ENCODE results near the gene C17orf107.

C17orf107 gene

DNA sequence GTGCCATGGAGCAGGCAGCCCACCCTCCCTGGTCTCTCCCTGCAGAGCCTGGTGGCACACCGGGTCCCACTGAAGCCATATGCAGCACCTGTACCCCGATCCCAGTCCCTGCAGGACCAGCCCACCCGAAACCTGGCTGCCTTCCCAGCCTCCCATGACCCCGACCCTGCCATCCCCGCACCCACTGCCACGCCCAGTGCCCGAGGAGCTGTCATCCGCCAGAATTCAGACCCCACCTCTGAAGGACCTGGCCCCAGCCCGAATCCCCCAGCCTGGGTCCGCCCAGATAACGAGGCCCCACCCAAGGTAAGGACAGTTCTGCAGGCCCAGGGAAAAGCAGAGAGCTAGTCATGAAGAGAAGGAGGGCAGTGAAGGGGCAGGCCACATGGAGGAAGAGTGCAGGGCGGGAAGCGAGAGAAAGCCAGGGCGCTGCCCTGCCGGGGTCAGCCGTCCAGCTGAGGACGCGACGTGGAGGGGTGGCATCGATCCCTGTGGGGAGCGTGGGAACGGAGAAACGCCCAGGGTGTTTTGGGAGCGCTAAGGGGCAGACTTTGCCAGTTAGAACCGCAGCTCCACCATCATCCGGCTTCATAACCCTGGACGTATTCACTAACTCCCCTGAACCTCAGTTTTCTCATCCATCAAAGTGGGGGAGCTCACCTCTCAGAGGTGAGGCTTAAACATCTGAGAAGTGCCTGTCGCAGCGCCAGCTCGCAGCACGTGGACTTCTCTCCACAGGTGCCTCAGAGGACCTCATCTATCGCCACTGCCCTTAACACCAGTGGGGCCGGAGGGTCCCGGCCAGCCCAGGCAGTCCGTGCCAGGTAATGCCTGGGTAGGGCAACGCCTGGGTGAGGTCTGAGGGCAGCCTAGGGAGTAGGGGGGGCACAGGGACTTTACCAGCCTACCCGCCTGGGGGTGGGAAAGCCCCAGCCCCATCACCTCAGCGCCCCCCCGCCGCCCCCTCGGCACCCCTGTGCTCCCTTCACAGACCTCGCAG is 7.6 kb upstream of the C17orf107 start:
- H3K9me3 Mint-ChIP-seq = no peaks in the 10 kb centered on the region
- no peaks in the 10 kb centered on the region for H3K27me3 Mint-ChIP-seq
- H3K4me1 Mint-ChIP-seq (ENCODE audit: low read depth) = no peaks in the 10 kb centered on the region
- H3K4me3 Mint-ChIP-seq = no peak overlapping the region
- H3K36me3 Mint-ChIP-seq (ENCODE audit: low read depth) = peaks cover 27% of the 10 kb centered on the region
- H3K27ac Mint-ChIP-seq = no peak overlapping the region

GRCh38 chr17:4892499-4893221 is 6.7 kb upstream of the C17orf107 start:
- Mint-ChIP-seq H3K27me3 (no peaks in the 10 kb centered on the region), H3K27ac (no peak overlapping the region), H3K4me3 (no peak overlapping the region), H3K36me3 (ENCODE audit: low read depth) (peaks cover 21% of the 10 kb centered on the region), H3K9me3 (no peaks in the 10 kb centered on the region), H3K4me1 (ENCODE audit: low read depth) (no peaks in the 10 kb centered on the region)

DNA sequence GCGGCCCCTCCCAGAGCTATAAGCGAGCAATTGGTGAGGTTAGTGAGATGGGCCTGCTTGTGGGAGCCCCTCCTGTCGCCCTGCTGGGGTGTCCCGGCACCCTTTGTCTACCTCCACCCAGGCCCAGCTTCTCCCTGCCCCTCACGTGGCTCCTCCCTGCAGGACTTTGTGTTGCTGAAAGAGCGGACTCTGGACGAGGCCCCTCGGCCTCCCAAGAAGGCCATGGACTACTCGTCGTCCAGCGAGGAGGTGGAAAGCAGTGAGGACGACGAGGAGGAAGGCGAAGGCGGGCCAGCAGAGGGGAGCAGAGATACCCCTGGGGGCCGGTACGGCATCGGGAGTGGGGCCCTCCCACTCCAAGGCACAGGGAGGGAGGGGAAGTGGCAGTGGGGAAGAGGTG is 6.1 kb upstream of the C17orf107 start:
- peaks cover 21% of the 10 kb centered on the region for H3K36me3 Mint-ChIP-seq (ENCODE audit: low read depth)
- H3K4me3 Mint-ChIP-seq = no peak overlapping the region
- H3K27me3 Mint-ChIP-seq = no peaks in the 10 kb centered on the region
- H3K9me3 Mint-ChIP-seq = no peaks in the 10 kb centered on the region
- H3K27ac Mint-ChIP-seq = no peak overlapping the region
- peaks cover 1% of the 10 kb centered on the region for H3K4me1 Mint-ChIP-seq (ENCODE audit: low read depth)

GRCh38 chr17:4893721-4894560 is 5.4 kb upstream of the C17orf107 start:
- Mint-ChIP-seq H3K9me3 (no peaks in the 10 kb centered on the region), H3K36me3 (ENCODE audit: low read depth) (peaks cover 20% of the 10 kb centered on the region), H3K4me1 (ENCODE audit: low read depth) (peaks cover 7% of the 10 kb centered on the region), H3K27me3 (no peaks in the 10 kb centered on the region), H3K27ac (no peak overlapping the region), H3K4me3 (no peak overlapping the region)

DNA sequence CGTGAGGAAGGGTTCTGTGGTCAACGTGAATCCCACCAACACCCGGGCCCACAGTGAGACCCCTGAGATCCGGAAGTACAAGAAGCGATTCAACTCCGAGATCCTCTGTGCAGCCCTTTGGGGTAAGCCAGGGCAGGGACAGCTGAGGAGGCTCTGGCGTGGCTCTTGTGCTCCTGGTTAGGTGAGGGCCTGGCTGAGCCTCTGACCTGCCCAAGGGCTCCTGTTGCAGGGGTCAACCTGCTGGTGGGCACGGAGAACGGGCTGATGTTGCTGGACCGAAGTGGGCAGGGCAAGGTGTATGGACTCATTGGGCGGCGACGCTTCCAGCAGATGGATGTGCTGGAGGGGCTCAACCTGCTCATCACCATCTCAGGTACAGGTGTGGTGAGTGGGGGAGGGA is 4.2 kb upstream of the C17orf107 start:
- H3K4me3 Mint-ChIP-seq = no peak overlapping the region
- no peak overlapping the region for H3K27ac Mint-ChIP-seq
- no peaks in the 10 kb centered on the region for H3K27me3 Mint-ChIP-seq
- H3K4me1 Mint-ChIP-seq (ENCODE audit: low read depth) = peaks cover 15% of the 10 kb centered on the region
- peaks cover 15% of the 10 kb centered on the region for H3K36me3 Mint-ChIP-seq (ENCODE audit: low read depth)
- H3K9me3 Mint-ChIP-seq = no peaks in the 10 kb centered on the region

GRCh38 chr17:4895657-4896331 is 3.5 kb upstream of the C17orf107 start:
- Mint-ChIP-seq H3K4me1 (ENCODE audit: low read depth) (peaks cover 19% of the 10 kb centered on the region), H3K36me3 (ENCODE audit: low read depth) (peaks cover 15% of the 10 kb centered on the region), H3K27ac (no peak overlapping the region), H3K27me3 (no peaks in the 10 kb centered on the region), H3K4me3 (no peak overlapping the region), H3K9me3 (no peaks in the 10 kb centered on the region)

GRCh38 chr17:4896332-4897197 is 2.8 kb upstream of the C17orf107 start:
- no peak overlapping the region for H3K4me3 Mint-ChIP-seq
- H3K27me3 Mint-ChIP-seq = no peaks in the 10 kb centered on the region
- H3K4me1 Mint-ChIP-seq (ENCODE audit: low read depth) = peaks cover 25% of the 10 kb centered on the region
- no peak overlapping the region for H3K27ac Mint-ChIP-seq
- H3K36me3 Mint-ChIP-seq (ENCODE audit: low read depth) = peaks cover 15% of the 10 kb centered on the region
- no peaks in the 10 kb centered on the region for H3K9me3 Mint-ChIP-seq

DNA sequence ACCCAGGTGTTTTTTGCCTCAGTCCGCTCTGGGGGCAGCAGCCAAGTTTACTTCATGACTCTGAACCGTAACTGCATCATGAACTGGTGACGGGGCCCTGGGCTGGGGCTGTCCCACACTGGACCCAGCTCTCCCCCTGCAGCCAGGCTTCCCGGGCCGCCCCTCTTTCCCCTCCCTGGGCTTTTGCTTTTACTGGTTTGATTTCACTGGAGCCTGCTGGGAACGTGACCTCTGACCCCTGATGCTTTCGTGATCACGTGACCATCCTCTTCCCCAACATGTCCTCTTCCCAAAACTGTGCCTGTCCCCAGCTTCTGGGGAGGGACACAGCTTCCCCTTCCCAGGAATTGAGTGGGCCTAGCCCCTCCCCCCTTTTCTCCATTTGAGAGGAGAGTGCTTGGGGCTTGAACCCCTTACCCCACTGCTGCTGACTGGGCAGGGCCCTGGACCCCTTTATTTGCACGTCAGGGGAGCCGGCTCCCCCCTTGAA is 2.1 kb upstream of the C17orf107 start:
- H3K36me3 Mint-ChIP-seq (ENCODE audit: low read depth) = peaks cover 15% of the 10 kb centered on the region
- no peaks in the 10 kb centered on the region for H3K9me3 Mint-ChIP-seq
- peaks cover 29% of the 10 kb centered on the region for H3K4me1 Mint-ChIP-seq (ENCODE audit: low read depth)
- H3K27me3 Mint-ChIP-seq = no peaks in the 10 kb centered on the region
- H3K4me3 Mint-ChIP-seq = no peak overlapping the region
- H3K27ac Mint-ChIP-seq = no peak overlapping the region

GRCh38 chr17:4897785-4898184 is 1.6 kb upstream of the C17orf107 start:
- H3K27ac Mint-ChIP-seq = no peak overlapping the region
- peaks cover 34% of the 10 kb centered on the region for H3K4me1 Mint-ChIP-seq (ENCODE audit: low read depth)
- H3K27me3 Mint-ChIP-seq = no peaks in the 10 kb centered on the region
- no peaks in the 10 kb centered on the region for H3K9me3 Mint-ChIP-seq
- H3K4me3 Mint-ChIP-seq = no peak overlapping the region
- H3K36me3 Mint-ChIP-seq (ENCODE audit: low read depth) = peaks cover 12% of the 10 kb centered on the region

- Mint-ChIP-seq H3K36me3 (ENCODE audit: low read depth) (peaks cover 12% of the 10 kb centered on the region), H3K27ac (no peak overlapping the region), H3K27me3 (no peaks in the 10 kb centered on the region), H3K4me1 (ENCODE audit: low read depth) (peaks cover 40% of the 10 kb centered on the region), H3K9me3 (no peaks in the 10 kb centered on the region), H3K4me3 (peak overlapping the region; percentile 63)
Measured at GRCh38 chr17:4898351-4898750, 985 bp upstream of the C17orf107 start.

GRCh38 chr17:4898927-4899326 is 409 bp upstream of the C17orf107 start:
- Mint-ChIP-seq H3K9me3 (no peaks in the 10 kb centered on the region), H3K36me3 (ENCODE audit: low read depth) (peaks cover 12% of the 10 kb centered on the region), H3K4me3 (peak overlapping the region; percentile 63), H3K4me1 (ENCODE audit: low read depth) (peaks cover 45% of the 10 kb centered on the region), H3K27ac (no peak overlapping the region), H3K27me3 (no peaks in the 10 kb centered on the region)

DNA sequence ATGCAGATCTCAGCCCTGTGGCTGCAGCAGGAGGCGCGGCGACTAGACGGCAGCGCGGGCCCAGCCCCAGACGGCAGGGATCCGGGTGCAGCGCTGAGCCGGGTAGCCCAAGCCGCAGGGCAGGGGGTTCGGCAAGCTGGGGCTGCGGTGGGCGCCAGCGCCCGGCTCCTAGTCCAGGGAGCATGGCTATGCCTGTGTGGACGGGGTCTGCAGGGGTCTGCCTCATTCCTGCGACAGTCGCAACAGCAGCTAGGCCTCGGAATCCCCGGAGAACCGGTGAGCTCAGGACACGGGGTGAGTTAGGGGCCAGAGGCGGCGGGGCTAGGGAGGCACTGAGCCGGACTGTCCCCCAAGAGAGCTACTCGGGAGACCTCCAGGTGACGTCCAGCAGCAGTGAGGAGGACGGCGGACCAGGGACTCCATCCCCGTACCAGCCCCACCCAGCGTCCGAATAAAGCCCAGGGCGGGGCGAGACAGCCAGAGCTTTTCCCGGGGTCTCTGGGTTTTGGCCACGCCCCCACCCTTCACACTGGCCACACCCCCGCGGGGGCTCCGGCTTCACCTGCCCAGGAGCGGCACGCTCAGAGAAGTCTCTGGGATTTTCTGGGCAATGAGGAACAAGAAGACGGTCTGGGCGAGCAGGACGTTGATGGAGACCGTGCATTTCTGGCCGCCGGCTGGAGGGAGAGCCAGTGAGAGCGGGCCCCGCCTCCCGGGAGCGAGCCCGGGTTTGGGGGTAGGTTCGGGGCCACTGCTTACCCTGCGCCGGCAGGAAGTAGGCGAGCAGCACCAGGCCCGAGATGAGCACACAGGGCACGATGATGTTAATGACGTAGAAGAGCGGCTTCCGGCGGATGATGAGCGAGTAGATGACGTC is 1.1 kb downstream of the C17orf107 start:
- Mint-ChIP-seq H3K27me3 (no peaks in the 10 kb centered on the region), H3K4me1 (ENCODE audit: low read depth) (peaks cover 45% of the 10 kb centered on the region), H3K4me3 (peak overlapping the region; percentile 87), H3K36me3 (ENCODE audit: low read depth) (peaks cover 7% of the 10 kb centered on the region), H3K9me3 (no peaks in the 10 kb centered on the region), H3K27ac (peak overlapping the region; percentile 87)
